NCI-H510A treated with DMSO at 0.1 percent for 48 hours (cell line): ENCODE data around the gene IDH3G.
"Not testable (repeated sequence)": the region's sequence is repeated elsewhere in the genome, so short reads cannot be mapped to it uniquely, and the experiment has no call there.

Experiments used
- DNase-seq: peaks from one replicate; lab custom pipeline; 2025; lab: John Stamatoyannopoulos, UW

Gene IDH3G

GRCh38 chrX:153762626-153763173 is 31.5 kb downstream of the IDH3G start:
- no peak for DNase-seq

- DNase-seq: no peak
Measured at GRCh38 chrX:153761863-153762262, 32.3 kb downstream of the IDH3G start.

GRCh38 chrX:153755136-153755535 is 39.0 kb downstream of the IDH3G start:
- no peak for DNase-seq

- DNase-seq: no peak
Measured at GRCh38 chrX:153750127-153750774, 43.9 kb downstream of the IDH3G start.

GRCh38 chrX:153749017-153749416 is 45.2 kb downstream of the IDH3G start:
- not testable (repeated sequence) for DNase-seq

- not testable (repeated sequence) for DNase-seq
Measured at GRCh38 chrX:153746991-153747390, 47.2 kb downstream of the IDH3G start.

- DNase-seq: no peak
Measured at GRCh38 chrX:153746359-153746758, 47.8 kb downstream of the IDH3G start.

GRCh38 chrX:153745067-153745433 is 49.1 kb downstream of the IDH3G start:
- DNase-seq: not testable (repeated sequence)

GRCh38 chrX:153744210-153745066 is 49.7 kb downstream of the IDH3G start:
- DNase-seq: no peak

- not testable (repeated sequence) for DNase-seq
Measured at GRCh38 chrX:153743468-153744209, 50.5 kb downstream of the IDH3G start.

- DNase-seq: not testable (repeated sequence)
Measured at GRCh38 chrX:153742796-153743467, 51.2 kb downstream of the IDH3G start.

- not testable (repeated sequence) for DNase-seq
Measured at GRCh38 chrX:153742111-153742510, 52.1 kb downstream of the IDH3G start.

- DNase-seq: no peak
Measured at GRCh38 chrX:153741446-153741845, 52.7 kb downstream of the IDH3G start.

- no peak for DNase-seq
Measured at GRCh38 chrX:153740631-153741222, 53.4 kb downstream of the IDH3G start.

GRCh38 chrX:153739754-153740486 is 54.3 kb downstream of the IDH3G start:
- DNase-seq: no peak

GRCh38 chrX:153738056-153738605 is 56.0 kb downstream of the IDH3G start:
- DNase-seq: no peak

- DNase-seq: no peak
Measured at GRCh38 chrX:153736871-153737441, 57.2 kb downstream of the IDH3G start.

- no peak for DNase-seq
Measured at GRCh38 chrX:153736071-153736820, 57.9 kb downstream of the IDH3G start.
